Measurements from ENCODE around the gene CDKAL1.

Gene CDKAL1

DNA sequence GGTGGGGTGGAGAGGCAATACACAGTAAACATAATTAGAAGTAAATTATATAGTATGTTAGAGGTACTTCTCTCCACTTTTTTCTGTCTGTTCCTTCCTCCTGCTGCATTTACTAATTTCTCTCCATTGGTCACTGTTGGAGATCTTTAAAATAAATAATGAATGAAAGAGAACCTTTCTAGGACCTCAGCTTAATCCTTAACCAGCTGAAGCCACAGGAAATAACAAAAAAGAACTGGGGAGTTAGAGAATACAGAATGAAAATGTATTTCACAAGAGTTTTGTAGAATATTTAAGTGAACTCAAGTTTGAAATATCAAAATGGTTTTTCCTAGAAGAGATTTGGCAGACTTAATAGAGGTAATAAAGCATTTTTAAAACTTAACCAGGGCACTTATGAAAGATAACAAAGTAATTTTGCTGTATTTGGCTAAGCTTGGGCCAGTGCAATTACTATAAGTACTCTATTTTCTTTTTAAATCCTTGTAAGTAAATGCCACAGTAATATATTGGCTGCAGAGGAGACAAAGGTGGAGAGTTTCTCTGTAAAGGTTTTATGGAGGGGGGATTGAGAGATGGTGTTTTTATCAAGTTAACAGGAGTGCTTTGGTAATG, 405.0 kb downstream of the CDKAL1 start:
- DNase-seq: no peak

- no peak for DNase-seq
Observed at GRCh38 chr6:20943040-20943627, 408.9 kb downstream of the CDKAL1 start.

GRCh38 chr6:20943922-20944321, 409.7 kb downstream of the CDKAL1 start:
- no peak for DNase-seq

DNA sequence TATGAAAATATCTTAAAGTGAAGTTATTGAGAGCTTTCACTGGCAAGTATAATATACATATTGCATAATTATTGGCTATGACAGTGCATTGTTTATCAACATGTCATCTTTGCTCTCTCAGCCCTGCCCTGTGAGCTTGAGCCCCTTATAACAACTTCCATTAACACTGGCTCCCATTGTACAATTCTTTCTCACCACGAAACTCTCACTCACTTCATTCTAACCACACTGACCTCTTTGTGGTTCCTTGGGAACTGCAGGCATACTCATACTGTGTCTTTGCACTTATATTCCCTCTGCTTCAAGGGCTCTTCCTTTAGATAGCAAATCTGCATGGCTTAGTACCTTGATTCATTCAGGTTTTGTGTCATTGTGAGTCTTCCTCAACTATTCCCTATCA, 411.8 kb downstream of the CDKAL1 start:
- no peak for DNase-seq

DNA sequence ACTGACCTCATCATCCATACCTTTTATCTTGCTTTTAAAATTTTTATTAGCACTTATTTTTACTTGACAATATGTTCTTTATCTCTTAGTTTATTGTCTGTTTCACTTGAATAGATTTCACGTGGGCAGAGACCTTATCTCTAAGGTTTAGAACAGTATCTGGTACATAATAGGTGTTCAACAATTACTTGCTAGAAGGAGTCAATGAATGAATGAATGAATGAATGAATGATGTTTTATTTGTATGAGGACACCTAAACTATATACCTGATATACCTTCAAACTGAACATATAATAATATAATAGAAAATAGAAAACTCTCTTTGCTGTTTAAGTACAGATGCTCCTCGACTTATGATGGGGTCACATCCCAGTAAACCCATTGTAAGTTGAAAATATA, 412.6 kb downstream of the CDKAL1 start:
- DNase-seq: no peak

DNA sequence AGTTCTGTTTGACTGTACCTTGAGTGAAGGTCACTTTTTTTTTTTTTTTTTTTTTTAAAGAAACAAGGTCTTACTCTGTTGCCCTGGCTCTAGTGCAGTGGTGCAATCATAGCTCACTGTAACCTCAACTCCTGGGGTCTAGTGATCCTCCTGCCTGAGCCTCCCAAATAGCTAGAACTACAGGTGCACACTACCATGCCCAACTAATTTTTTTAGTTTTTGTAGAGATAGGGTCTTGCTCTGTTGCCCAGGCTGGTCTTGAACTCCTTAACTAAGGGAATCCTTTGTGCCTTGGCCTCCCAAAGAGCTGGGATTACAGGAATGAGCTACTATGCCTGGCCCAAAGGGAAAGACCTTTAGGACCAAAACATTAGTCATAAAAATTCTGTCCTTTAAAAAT, 413.7 kb downstream of the CDKAL1 start:
- no peak for DNase-seq

DNA sequence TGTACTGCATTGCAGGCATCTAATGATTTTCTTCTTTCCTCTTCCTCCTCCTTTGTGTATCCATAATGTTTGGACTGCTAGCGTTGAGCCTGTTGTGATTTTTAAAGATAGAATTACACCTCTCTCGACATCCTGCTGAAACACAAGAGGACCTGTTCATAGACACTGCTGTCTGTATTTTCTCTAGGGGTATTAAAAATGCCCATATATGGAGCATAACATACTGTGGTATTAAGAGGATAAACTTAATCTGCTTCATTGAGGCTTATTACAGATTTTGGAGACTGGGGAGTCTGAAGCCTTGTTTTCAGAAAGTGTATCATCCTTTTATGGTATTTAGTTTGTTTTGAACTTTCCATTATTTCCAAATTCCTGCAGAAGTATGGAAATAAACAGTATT, 414.3 kb downstream of the CDKAL1 start:
- DNase-seq: no peak

- DNase-seq: no peak
Observed at GRCh38 chr6:20949138-20949537, 414.9 kb downstream of the CDKAL1 start.

DNA sequence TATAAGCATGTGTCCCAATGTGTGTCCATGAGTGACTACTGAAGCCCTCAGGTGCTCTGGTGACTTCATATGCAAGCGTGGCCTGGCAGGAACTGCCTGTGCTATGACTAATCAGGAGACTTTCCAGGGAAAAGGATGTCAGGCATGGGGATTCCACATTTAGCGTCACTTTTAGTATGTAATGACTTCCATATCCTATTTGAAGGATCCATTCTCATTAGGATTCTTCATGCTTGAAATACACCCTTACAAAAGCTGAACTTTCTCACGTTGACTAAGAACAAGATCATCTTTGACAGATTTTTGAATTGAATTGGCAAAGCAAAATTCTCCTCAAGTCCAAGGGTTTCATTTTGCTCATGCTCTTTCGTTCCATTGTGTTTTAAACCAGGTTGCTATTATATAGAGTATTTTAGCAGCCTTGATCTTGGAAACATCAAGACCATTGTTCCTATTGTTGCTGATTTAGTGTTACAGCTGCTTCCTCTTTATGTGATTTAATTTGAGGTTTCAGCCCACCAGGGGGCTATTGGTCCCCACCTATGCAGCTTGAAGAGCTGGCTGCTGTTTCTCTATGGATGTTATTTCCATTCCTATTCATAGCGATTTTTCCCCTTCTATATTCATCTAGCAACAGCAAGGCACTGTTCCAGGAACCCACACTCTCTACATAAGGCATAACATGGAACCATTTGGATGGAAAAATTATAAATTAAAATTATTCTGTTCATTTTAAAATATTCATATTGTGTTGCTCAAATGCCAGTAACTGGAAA, 418.6 kb downstream of the CDKAL1 start:
- DNase-seq: no peak

- DNase-seq: no peak
Observed at GRCh38 chr6:20954315-20954714, 420.1 kb downstream of the CDKAL1 start.

DNA sequence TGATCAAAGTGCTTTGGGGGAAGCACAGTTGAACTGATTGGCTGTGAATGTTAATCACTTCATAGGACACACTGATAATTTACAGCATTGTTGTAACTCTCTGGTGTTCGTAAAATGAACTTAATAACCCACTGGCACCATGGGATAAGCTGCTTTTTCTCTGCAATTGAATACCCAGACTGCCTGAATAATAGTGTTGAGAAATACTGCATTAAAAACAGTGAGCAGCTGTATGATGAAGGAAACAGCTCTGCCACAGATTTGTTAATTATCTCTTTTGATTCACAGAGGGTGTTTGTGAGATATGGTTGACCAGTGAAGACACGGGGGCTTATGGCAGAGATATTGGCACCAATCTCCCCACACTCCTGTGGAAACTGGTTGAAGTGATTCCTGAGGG, 420.9 kb downstream of the CDKAL1 start:
- DNase-seq: no peak

GRCh38 chr6:20955751-20956150, 421.5 kb downstream of the CDKAL1 start:
- no peak for DNase-seq

- no peak for DNase-seq
Observed at GRCh38 chr6:20960067-20960466, 425.8 kb downstream of the CDKAL1 start.

DNA sequence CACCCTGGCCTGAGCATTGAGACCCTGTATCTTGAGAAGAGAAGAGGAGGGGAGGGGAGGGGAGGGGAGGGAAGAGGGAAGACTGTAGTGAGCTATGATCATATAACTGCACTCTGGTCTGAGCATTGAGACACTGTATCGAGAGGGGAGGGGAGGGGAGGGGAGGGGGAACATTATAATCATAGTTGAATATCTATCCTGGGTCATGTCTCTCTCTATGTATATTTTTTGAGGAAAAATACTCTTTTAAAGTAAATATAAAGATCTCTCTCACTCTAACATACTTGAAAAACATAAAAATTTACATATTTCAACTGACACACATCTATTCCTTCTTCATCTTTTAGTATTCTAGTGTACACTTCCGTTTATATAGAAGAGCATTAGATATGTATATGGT, 431.0 kb downstream of the CDKAL1 start:
- DNase-seq: no peak

- no peak for DNase-seq
Observed at GRCh38 chr6:20965915-20966314, 431.7 kb downstream of the CDKAL1 start.

GRCh38 chr6:20969551-20969950, 435.3 kb downstream of the CDKAL1 start:
- no peak for DNase-seq

DNA sequence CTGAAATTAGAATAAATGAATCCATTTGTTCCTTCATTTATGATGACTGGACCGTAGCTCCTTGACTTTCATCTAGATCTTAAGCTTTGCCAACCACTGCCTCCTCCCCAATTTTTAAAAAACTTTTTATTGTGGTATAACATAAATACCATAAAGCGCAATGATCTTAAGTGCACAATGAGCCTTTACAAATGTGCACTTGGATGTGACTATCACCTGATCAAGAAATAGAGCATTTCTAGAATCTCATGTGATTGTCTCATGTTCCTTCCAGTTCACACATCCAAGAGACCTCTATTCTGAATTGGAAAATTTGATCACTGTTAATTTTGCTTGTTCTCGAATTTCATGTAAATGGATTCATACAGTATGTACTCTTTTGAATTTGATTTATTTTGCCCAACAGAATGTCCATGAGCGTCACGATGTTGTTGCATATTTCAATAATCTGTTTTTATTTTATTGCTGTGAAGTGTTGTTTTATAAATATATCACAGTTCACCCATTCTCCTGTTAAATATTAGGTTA, 442.2 kb downstream of the CDKAL1 start:
- DNase-seq: no peak

DNA sequence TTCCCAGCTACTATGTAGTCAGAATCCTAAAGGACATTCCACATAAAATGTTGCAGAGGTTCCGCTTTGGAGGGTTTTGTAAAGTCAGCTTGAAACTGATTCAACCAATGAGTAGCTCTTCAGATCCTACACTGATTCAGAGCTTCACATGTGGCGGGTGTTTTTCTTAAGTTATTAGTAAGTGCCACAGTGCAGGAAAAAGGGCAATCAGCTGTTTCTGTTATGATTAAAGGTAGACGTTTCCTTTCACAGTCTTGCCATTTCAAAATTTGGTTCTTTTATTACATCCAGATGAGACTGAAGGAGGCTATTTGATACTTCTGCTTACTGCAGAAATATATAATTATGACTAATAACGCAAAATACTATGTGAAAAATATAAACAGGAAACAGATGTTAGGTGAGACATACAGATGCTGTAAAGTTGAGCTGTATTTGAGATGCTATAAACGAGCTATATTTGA, 443.9 kb downstream of the CDKAL1 start:
- no peak for DNase-seq

- no peak for DNase-seq
Observed at GRCh38 chr6:20979076-20979475, 444.8 kb downstream of the CDKAL1 start.

DNA sequence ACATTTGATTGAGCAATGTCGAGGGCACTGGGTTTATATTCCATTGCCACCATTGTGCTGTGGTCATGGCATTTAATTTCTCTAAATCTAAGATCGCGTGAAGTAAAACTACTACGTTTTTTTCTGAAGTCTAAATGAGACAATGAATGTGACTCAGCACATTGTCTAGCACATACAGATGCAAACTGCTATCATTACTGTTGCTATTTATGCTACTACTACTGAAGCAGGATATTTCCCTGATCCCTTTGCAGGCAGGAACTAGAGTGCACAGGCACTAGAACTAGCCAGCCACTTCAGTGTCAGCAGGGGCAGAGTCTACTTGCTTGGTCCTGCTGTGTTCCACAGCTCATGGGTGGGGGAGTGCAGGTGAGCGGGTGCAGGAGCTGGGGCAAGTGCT, 449.7 kb downstream of the CDKAL1 start:
- DNase-seq: no peak

GRCh38 chr6:20985821-20986220, 451.6 kb downstream of the CDKAL1 start:
- DNase-seq: no peak

- DNase-seq: no peak
Observed at GRCh38 chr6:20991910-20992309, 457.7 kb downstream of the CDKAL1 start.

DNA sequence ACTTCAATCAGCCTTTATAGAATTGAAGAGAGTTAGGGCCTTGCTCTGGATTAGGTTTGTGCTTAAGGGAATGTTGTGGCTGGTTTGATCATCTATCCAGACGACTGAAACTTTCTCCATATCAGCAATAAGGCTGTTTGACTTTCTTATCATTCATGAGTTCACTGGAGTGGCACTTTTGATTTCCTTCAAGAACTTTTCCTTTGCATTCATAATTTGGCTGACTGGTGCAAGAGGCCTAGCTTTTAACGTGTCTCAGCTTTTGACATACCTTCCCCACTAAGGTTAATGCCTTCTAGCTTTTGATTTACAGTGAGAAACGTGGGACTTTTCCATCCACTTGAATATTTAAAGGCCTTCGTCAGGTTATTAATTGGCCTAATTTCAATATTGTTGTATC, 461.8 kb downstream of the CDKAL1 start:
- no peak for DNase-seq

- DNase-seq: no peak
Observed at GRCh38 chr6:20997143-20997769, 463.0 kb downstream of the CDKAL1 start.

Measured in activated naive CD4-positive, alpha-beta T cell (primary cell).